ENCODE measurements around the gene DCBLD1.

Gene DCBLD1

DNA sequence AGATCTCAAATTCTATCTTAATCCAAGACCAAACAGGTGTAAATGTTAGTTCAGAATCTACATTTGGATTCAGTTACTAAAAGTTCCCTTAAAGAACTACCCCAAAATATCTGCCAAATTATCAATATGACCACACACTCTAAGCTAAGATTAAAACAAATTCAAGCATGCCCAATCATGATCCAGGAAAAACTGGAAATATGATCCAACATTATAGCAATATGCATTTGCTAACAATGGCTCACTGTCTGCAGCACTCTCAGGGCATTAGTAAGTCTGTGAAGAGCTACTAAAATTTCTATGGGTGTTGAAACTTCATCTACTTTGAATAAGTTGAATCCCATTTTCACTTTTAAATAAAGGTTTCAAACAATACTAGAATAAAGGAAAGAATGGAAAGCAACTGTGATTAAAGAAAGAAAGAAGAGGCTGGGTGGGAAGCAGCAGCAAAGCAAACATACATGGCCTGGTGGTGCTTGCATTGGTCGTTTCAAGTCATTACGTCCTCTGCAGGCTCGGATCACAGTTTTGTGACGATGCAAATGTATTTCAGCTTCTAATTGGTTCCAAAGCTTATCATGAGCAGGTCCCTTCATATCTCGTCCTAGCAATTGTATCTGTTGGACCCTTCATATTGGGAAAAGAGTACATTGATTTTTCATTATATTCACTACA lies 90.7 kb downstream of the DCBLD1 start:
- Histone ChIP-seq H3K9ac (ENCODE audit: low read length) (no peak overlapping the region), H3K9me3 (ENCODE audit: control insufficient read depth, low read depth, low read length) (no peaks in the 10 kb centered on the region), H3K27ac (ENCODE audit: low read length) (no peak overlapping the region), H3K27me3 (ENCODE audit: control insufficient read depth, insufficient read depth, low read length) (no peaks in the 10 kb centered on the region), H3K4me1 (ENCODE audit: control insufficient read depth, low read depth, low read length) (no peaks in the 10 kb centered on the region), H3K4me3 (ENCODE audit: low read length) (no peak overlapping the region), H3K36me3 (ENCODE audit: control insufficient read depth, low read depth, low read length) (peaks cover 5% of the 10 kb centered on the region)

DNA sequence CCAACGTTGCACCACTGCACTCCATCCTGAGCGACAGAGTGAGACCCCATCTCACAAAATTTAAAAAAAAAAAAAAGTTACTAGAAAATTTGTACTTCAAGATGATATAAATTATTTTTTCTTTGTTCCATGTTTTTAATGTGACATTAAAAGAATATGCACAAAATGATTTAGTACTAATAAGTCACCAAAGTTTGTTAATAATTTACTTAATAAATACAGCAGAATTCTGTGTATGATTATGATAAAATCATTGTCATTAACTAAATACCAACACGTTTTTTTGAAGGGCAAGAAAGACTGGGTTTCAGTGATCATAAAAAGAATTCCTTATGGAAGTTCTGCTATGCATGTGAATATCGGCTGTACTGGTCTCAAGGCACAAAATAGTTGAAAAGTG lies 91.7 kb downstream of the DCBLD1 start:
- Histone ChIP-seq H3K27me3 (ENCODE audit: control insufficient read depth, insufficient read depth, low read length) (no peaks in the 10 kb centered on the region), H3K9ac (ENCODE audit: low read length) (no peak overlapping the region), H3K27ac (ENCODE audit: low read length) (no peak overlapping the region), H3K9me3 (ENCODE audit: control insufficient read depth, low read depth, low read length) (no peaks in the 10 kb centered on the region), H3K4me3 (ENCODE audit: low read length) (no peak overlapping the region), H3K36me3 (ENCODE audit: control insufficient read depth, low read depth, low read length) (peaks cover 4% of the 10 kb centered on the region), H3K4me1 (ENCODE audit: control insufficient read depth, low read depth, low read length) (no peaks in the 10 kb centered on the region)

GRCh38 chr6:117585647-117586046 lies 103.2 kb downstream of the DCBLD1 start:
- H3K27ac ChIP-seq (ENCODE audit: low read length) = no peak overlapping the region
- H3K27me3 ChIP-seq (ENCODE audit: control insufficient read depth, insufficient read depth, low read length) = no peaks in the 10 kb centered on the region
- H3K4me3 ChIP-seq (ENCODE audit: low read length) = no peak overlapping the region
- no peak overlapping the region for H3K9ac ChIP-seq (ENCODE audit: low read length)
- no peaks in the 10 kb centered on the region for H3K9me3 ChIP-seq (ENCODE audit: control insufficient read depth, low read depth, low read length)
- H3K36me3 ChIP-seq (ENCODE audit: control insufficient read depth, low read depth, low read length) = no peaks in the 10 kb centered on the region
- no peaks in the 10 kb centered on the region for H3K4me1 ChIP-seq (ENCODE audit: control insufficient read depth, low read depth, low read length)

DNA sequence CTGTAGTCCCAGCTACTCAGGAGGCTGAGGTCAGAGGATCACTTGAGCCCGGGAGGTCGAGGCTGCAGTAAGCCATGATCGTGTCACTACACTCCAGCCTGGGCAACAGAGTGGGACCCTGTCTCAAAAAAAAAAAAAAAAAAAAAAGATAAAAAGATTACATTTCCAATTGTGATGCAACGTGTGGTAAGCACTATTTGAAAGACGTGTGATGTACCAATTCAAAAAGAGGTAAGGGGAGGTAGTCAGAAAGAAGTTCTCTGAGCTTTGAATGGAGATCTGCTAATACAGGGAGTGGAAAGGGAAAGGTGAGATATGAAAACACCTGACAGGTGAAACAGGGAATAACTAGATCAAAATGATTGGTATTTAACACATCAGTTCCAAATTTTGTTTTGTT lies 108.0 kb downstream of the DCBLD1 start:
- no peaks in the 10 kb centered on the region for H3K27me3 ChIP-seq (ENCODE audit: control insufficient read depth, insufficient read depth, low read length)
- no peak overlapping the region for H3K9ac ChIP-seq (ENCODE audit: low read length)
- no peaks in the 10 kb centered on the region for H3K4me1 ChIP-seq (ENCODE audit: control insufficient read depth, low read depth, low read length)
- no peaks in the 10 kb centered on the region for H3K36me3 ChIP-seq (ENCODE audit: control insufficient read depth, low read depth, low read length)
- H3K9me3 ChIP-seq (ENCODE audit: control insufficient read depth, low read depth, low read length) = no peaks in the 10 kb centered on the region
- no peak overlapping the region for H3K4me3 ChIP-seq (ENCODE audit: low read length)
- no peak overlapping the region for H3K27ac ChIP-seq (ENCODE audit: low read length)

DNA sequence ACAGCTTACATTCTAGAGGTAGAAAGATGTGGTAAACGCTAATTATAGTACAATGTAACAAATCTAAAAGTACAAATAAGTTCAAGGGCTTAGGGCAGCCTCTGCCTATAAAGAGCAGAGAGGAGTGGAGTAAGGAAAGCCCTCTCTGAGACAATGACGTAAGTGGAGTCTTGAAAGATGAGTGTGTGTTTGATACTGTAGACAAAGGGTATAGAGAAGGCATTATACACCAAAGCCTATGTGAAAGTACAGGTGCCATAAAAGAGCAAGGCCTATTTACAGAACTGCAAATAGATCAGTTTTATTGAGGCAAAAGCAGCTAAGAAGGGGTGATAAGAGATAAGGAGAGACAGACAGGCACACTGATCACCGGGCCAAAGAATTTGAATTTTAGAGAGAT lies 108.9 kb downstream of the DCBLD1 start:
- H3K9me3 ChIP-seq (ENCODE audit: control insufficient read depth, low read depth, low read length) = no peaks in the 10 kb centered on the region
- H3K9ac ChIP-seq (ENCODE audit: low read length) = no peak overlapping the region
- H3K36me3 ChIP-seq (ENCODE audit: control insufficient read depth, low read depth, low read length) = no peaks in the 10 kb centered on the region
- H3K27me3 ChIP-seq (ENCODE audit: control insufficient read depth, insufficient read depth, low read length) = no peaks in the 10 kb centered on the region
- no peak overlapping the region for H3K4me3 ChIP-seq (ENCODE audit: low read length)
- no peak overlapping the region for H3K27ac ChIP-seq (ENCODE audit: low read length)
- no peaks in the 10 kb centered on the region for H3K4me1 ChIP-seq (ENCODE audit: control insufficient read depth, low read depth, low read length)

- no peaks in the 10 kb centered on the region for H3K9me3 ChIP-seq (ENCODE audit: control insufficient read depth, low read depth, low read length)
- no peak overlapping the region for H3K27ac ChIP-seq (ENCODE audit: low read length)
- H3K9ac ChIP-seq (ENCODE audit: low read length) = no peak overlapping the region
- no peak overlapping the region for H3K4me3 ChIP-seq (ENCODE audit: low read length)
- H3K4me1 ChIP-seq (ENCODE audit: control insufficient read depth, low read depth, low read length) = no peaks in the 10 kb centered on the region
- H3K36me3 ChIP-seq (ENCODE audit: control insufficient read depth, low read depth, low read length) = no peaks in the 10 kb centered on the region
- H3K27me3 ChIP-seq (ENCODE audit: control insufficient read depth, insufficient read depth, low read length) = no peaks in the 10 kb centered on the region
Observed at GRCh38 chr6:117592983-117593759, 110.7 kb downstream of the DCBLD1 start.

DNA sequence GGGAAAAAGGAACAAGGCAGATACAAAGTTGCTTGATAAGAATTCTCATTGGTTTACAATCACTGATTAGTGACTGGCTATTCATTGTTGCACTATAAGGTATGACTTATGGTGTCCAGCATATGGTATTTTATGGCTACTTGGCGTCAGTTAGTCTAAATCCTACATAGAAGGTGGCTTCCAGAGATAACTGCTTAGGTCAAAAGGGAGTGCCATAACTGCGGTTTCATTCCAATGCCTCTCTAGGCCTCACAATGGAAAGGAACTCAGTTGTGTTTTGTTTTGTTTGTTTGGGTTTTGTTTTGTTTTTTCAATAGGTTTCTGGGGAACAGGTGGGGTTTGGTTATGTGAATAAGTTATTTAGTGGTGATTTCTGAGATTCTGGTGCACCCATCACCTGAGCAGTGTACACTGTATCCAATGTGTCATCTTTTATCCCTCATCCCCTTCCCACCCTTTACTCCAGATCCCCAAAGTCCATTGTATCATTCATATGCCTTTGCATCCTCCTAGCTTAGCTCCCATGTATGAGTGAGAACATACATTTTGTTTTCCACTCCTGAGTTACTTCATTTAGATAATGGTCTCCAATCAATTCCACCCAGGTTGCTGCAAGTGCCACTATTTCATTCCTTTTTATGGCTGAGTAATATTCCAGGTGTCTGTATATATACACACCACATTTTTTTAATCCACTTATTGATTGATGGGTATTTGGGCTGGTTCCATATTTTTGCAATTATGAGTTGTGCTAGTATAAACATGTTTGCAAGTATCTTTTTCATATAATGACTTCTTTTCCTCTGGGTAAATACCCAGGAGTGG lies 112.8 kb downstream of the DCBLD1 start:
- Histone ChIP-seq H3K4me1 (ENCODE audit: control insufficient read depth, low read depth, low read length) (no peaks in the 10 kb centered on the region), H3K36me3 (ENCODE audit: control insufficient read depth, low read depth, low read length) (no peaks in the 10 kb centered on the region), H3K4me3 (ENCODE audit: low read length) (no peak overlapping the region), H3K9ac (ENCODE audit: low read length) (no peak overlapping the region), H3K9me3 (ENCODE audit: control insufficient read depth, low read depth, low read length) (no peaks in the 10 kb centered on the region), H3K27ac (ENCODE audit: low read length) (no peak overlapping the region), H3K27me3 (ENCODE audit: control insufficient read depth, insufficient read depth, low read length) (no peaks in the 10 kb centered on the region)

- no peaks in the 10 kb centered on the region for H3K9me3 ChIP-seq (ENCODE audit: control insufficient read depth, low read depth, low read length)
- no peaks in the 10 kb centered on the region for H3K27me3 ChIP-seq (ENCODE audit: control insufficient read depth, insufficient read depth, low read length)
- no peak overlapping the region for H3K27ac ChIP-seq (ENCODE audit: low read length)
- no peaks in the 10 kb centered on the region for H3K4me1 ChIP-seq (ENCODE audit: control insufficient read depth, low read depth, low read length)
- H3K4me3 ChIP-seq (ENCODE audit: low read length) = no peak overlapping the region
- H3K9ac ChIP-seq (ENCODE audit: low read length) = no peak overlapping the region
- no peaks in the 10 kb centered on the region for H3K36me3 ChIP-seq (ENCODE audit: control insufficient read depth, low read depth, low read length)
Observed at GRCh38 chr6:117597755-117598154, 115.3 kb downstream of the DCBLD1 start.
